GM21619 (cell line): ENCODE measurements around the gene DDX56.
"Not testable (repeated sequence)": the region's sequence is repeated elsewhere in the genome, so short reads cannot be mapped to it uniquely, and the experiment has no call there.

ENCODE experiments used
- ATAC-seq: cut with Tn5 transposase; IDR thresholded peaks from one replicate; pipeline ENCODE4 v1.9.1; 2021; ENCODE audit not compliant: unreplicated experiment

DDX56 gene

DNA sequence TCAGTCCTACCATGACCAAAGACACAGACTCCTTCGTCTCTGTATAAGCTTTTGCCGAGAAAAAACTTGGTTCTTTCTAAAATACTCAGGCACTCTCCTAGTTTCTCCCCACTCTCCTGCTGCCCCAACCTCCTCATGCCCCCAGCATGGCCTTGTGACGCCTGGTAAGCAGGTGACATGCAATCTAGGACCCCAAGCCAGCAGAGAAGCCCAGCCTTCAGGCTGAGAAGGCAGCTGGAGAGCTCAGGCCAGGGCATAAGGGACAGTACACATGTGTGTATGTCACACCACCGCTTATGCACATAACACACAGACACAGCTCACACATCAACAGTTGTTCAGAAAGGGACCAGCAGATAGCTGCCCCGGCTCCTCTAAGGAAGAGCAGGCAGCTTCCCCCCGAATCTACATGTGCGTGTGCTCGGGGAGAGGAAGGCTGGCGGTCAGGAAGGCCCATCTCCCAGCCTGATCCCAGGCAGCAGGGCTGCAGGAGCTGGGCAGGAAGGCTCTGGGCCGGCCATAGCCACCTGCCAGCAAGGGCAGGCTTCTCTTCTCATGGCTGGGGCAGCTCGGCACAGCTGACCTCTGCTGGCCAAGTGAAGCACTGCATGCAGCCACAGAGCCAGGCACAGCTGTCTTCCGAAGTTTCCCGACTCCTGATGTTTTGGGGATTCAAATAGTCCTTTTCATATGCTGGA is 8.5 kb downstream of the DDX56 start:
- peak; percentile 76 for ATAC-seq

GRCh38 chr7:44564606-44565005 is 9.1 kb downstream of the DDX56 start:
- ATAC-seq: no peak

GRCh38 chr7:44563171-44563679 is 10.5 kb downstream of the DDX56 start:
- no peak for ATAC-seq

- not testable (repeated sequence) for ATAC-seq
These were observed 11.1 kb downstream of the DDX56 start for GRCh38 chr7:44562622-44562962.

DNA sequence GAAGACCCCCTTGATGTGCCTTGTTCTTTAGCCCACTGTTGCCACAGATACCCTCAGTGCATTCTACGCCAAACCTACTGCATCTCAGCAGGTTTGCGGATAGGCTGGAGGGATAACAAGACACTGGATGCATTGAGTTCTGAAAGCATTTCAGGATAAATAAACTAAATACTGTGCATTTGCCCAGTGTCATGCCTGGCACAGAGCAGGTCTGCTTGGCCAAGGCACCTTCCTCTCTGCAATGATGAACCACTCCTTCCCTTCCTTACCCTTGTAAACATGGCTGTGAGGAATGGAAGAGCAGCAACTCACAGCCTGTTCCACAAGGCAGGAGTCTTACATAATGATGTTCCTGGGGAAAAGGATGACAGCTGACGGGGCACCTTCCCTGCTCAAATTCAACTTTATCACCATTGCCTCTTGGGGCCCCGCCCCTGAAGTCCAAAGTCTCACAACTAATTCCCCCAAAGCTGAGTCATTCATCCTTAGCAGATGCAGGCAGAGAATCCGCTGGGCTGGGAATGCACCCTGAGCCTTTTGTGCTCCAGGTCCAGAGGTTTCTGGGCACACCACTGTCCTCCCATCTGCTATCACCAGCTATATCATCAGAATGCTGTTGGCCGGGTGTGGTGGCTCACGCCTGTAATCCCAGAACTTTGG is 11.6 kb downstream of the DDX56 start:
- no peak for ATAC-seq

GRCh38 chr7:44561481-44561880 is 12.2 kb downstream of the DDX56 start:
- no peak for ATAC-seq

GRCh38 chr7:44559485-44559884 is 14.2 kb downstream of the DDX56 start:
- no peak for ATAC-seq

- no peak for ATAC-seq
These were observed 16.2 kb downstream of the DDX56 start for GRCh38 chr7:44557485-44557884.

GRCh38 chr7:44555350-44555749 is 18.4 kb downstream of the DDX56 start:
- ATAC-seq: no peak

GRCh38 chr7:44552473-44553005 is 21.2 kb downstream of the DDX56 start:
- ATAC-seq: not testable (repeated sequence)

- no peak for ATAC-seq
These were observed 24.3 kb downstream of the DDX56 start for GRCh38 chr7:44549457-44549856.

DNA sequence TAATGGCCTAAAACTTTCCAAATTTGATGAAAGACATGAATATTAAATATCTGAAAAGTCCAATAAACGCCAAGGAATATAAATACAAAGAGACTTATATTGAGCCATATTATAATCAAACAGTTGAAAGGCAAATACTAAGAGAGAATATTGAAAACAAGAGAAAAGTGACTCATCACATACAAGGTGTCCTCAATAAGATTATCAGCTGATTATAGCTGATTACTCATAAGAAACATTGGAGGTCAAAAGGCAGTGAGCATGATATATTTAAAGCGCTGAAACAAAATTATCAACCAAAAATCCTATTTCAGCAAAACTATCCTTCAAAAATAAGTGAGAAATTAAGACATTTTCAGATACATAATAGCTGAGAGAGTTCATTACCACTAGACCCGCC is 24.8 kb downstream of the DDX56 start:
- no peak for ATAC-seq

- ATAC-seq: no peak
These were observed 26.0 kb downstream of the DDX56 start for GRCh38 chr7:44547536-44548231.

DNA sequence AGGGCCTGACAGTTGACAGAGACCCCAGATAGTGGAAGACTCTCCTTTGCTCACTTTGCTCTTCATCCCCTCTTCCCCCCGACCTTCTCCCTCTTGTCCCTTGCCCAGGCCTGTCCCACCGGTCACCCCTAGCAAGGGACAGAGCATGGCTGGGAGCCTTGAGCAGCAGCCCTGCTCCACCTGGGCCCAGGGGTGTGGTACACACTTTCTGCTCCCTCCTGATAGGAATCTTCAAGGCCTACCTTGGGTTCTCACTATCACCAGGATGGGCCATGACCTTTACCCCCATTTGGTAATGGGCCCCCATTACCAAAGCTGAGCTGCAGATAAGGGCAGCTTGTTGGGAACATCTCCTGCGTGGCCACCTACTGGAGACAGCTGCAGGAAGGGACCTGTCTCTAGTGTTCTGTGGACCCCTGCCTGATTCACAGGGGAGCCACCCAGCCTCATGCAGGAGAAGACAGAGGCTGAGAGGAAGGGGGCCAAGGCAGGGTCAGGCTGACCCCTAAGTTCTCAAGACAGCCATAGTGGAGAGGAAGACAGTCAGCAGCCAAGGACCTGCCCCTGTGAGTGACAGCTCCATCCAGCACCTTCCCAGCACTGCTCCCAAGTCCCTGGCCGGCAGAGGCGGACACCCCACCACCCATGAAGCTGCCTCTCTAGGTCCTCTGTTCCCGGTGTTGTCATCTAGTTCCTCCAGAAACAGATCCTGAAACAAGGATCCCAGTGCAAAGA is 31.7 kb downstream of the DDX56 start:
- ATAC-seq: no peak

GRCh38 chr7:44541028-44541869 is 32.5 kb downstream of the DDX56 start, which contains the start of gene NPC1L1:
TSS of gene NPC1L1 (minus strand) at chr7:44541330. CDS start at chr7:44541259, 71 bp downstream.
- no peak for ATAC-seq

DNA sequence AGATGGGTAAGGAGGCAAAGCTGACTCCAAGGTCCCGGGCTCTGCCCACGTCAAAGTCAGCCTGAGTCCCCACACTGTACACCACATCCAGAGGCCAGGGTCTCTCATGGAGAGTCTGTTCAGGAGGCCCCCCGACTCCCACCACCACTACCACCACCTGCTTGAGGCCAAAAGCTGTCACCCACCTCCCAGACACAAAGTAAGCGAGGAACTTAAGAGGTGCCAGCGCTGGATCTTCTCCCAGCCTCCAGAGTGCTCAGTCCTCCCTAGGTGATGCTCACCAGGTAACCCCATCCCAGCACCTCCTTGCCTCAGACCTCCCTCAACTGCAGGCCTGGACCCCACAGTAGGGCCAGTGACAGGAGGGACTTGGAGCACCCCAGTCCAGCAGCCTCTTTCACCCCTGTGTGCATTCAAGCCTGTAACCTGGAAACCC is 33.1 kb downstream of the DDX56 start:
- ATAC-seq: no peak

GRCh38 chr7:44539669-44540506 is 33.8 kb downstream of the DDX56 start:
- ATAC-seq: no peak

DNA sequence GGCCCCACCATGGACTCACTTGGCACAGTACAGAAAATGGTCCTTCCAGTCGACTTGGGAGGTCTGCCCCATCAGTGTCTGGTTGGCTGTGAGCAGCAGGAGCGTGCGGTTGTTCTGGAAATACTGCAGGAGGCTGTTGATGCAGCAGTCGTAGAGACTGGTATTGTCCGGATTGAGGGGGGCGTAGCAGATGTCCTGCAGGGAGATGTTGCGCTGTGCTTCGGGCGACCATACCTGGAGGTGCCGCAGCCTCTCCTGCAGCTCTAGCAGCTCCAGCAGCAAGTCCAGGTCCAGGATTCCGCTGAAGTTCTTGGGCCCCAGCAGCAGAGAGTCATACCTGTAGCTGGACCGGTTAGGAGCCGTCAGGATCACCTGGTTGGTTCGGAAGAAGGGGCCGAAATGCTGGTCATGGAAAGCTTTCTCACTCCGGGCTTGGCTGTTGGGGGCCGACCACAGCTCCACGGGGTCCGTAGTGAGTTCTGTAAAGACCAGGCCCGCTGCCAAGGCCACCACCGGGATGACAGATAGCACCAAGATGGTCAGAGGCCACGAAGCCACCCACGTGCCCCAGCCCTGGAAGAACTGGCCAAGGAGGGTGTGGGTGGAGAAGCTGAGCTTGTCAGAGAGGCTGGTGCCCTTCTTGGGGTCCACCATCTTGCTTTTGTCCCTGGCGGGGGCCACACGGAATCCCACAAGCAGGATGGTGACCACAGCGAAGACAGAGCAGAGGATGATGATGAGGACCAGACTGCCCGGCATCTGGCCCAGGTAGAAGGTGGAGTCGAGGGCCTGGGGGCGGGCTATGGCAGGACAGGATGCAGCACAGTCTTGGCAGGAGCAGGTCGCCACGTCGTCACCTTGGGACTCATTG is 34.7 kb downstream of the DDX56 start:
- no peak for ATAC-seq
